ENCODE measurements around the gene TULP4.

The TULP4 gene

DNA sequence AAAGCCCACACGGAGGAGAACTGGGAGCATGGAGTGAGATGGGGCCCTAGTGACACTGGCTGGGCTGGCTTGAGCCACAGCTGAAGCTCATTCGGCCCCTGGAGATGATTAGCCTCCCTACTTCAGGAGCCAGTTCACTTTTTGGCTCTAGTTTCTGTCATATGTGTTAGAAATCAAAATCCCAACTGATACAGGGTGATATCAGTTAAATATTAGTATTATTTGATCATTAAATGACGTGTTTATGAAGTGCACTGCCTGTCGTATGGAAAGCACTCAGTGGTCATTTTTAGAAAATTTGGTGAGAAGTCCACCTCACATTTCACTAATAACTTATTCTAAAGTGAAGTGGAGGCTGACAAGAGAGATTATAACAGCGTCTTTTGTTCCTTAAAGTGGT is 59.0 kb downstream of the TULP4 start:
- Histone ChIP-seq H2BK120ac (ENCODE audit: low read depth, low read length) (no peak overlapping the region), H3K4me3 (ENCODE audit: insufficient read depth in 1 of 2, low read depth in 1 of 2, low read length in 2 of 2) (no peak overlapping the region), H2BK5ac (ENCODE audit: low read depth, low read length, poor library complexity, severe bottlenecking) (no peak overlapping the region), H3K27me3 (ENCODE audit: control insufficient read depth in 1 of 2, insufficient read depth in 1 of 2, low read length in 2 of 2) (no peaks in the 10 kb centered on the region), H3K4me2 (ENCODE audit: low read length, poor library complexity, severe bottlenecking) (no peak overlapping the region), H4K91ac (ENCODE audit: low read length) (no peak overlapping the region), H3K9me3 (ENCODE audit: control insufficient read depth, low read length) (no peaks in the 10 kb centered on the region), H3K18ac (ENCODE audit: low read depth in 1 of 2, low read length in 2 of 2) (no peak overlapping the region), H3K9ac (ENCODE audit: low read length) (no peak overlapping the region), H3K4ac (ENCODE audit: low read depth in 1 of 2, low read length in 2 of 2) (no peak overlapping the region), H4K8ac (ENCODE audit: low read length) (no peak overlapping the region), H3K36me3 (ENCODE audit: control insufficient read depth in 1 of 2, insufficient read depth in 2 of 2, low read depth in 1 of 2, low read length in 2 of 2) (peaks cover 0 to 3% of the 10 kb centered on the region in 2 experiments), H2AK5ac (ENCODE audit: low read length, severe bottlenecking) (no peak overlapping the region), H3K27ac (ENCODE audit: low read length, poor library complexity, severe bottlenecking) (no peak overlapping the region), H2BK12ac (ENCODE audit: low read length in 2 of 2) (no peak overlapping the region), H3K4me1 (ENCODE audit: control insufficient read depth, insufficient read depth, low read depth, low read length) (peaks cover 3% of the 10 kb centered on the region), H2BK15ac (ENCODE audit: low read depth, poor library complexity, severe bottlenecking) (no peak overlapping the region), H3K14ac (ENCODE audit: low read length in 2 of 2) (no peak overlapping the region), H2AFZ (ENCODE audit: low read depth, low read length) (no peak overlapping the region), H3K79me1 (replicated peaks; ENCODE audit: low read length, poor library complexity, severe bottlenecking) (peaks cover 36% of the 10 kb centered on the region), H3K23ac (ENCODE audit: low read length in 2 of 2) (no peak overlapping the region)
- DNase-seq, result no peak
- 100% methylated on average over 2 of the region's 5 CpGs for WGBS

DNA sequence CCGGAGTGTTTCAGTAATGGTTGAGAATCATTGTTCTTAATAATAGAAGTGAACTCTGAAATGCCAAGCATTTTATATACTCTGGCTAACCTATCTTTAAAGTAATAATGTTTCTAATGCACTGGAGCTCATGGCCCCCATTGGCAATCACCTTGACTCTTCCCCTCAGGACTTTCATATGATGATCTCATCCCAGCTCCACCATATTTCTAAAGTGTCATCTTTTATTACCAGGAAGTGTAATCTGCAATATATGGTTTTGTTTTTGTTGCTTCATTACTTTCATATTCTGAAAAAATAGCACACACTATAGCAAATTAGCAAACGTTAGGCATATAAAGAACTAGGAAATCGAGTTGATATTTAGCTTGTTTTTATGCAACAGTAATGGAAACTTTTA is 60.3 kb downstream of the TULP4 start:
- Histone ChIP-seq H3K9ac (ENCODE audit: low read length) (no peak overlapping the region), H3K27ac (ENCODE audit: low read length, poor library complexity, severe bottlenecking) (no peak overlapping the region)

DNA sequence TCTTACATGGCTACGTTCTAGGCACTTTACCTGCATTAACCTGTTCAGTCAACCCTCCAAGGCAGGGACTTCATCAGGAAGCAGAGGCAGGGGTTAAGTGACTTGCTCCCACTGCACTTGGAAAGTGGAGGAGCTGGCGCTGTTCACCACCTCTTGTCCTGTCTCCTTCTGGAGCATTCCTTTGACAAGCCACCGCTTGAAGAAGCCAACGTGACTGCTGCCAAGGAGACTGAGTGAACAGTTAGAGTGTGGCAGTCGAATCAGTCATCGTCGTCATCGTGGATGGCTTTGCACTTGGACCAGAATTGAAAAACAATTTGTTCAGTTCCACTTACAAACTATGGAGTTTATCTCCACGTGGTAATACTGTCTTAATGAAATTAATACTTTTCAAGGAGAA is 60.9 kb downstream of the TULP4 start:
- H3K9me3 ChIP-seq (ENCODE audit: control insufficient read depth, low read length), result no peaks in the 10 kb centered on the region
- H3K27me3 ChIP-seq (ENCODE audit: control insufficient read depth in 1 of 2, insufficient read depth in 1 of 2, low read length in 2 of 2), result no peaks in the 10 kb centered on the region
- H3K4me2 ChIP-seq (ENCODE audit: low read length, poor library complexity, severe bottlenecking), result no peak overlapping the region
- no peak overlapping the region for H3K18ac ChIP-seq (ENCODE audit: low read depth in 1 of 2, low read length in 2 of 2)
- no peak overlapping the region for H3K4me3 ChIP-seq (ENCODE audit: insufficient read depth in 1 of 2, low read depth in 1 of 2, low read length in 2 of 2)
- no peak overlapping the region for H4K91ac ChIP-seq (ENCODE audit: low read length)
- no peak overlapping the region for H3K9ac ChIP-seq (ENCODE audit: low read length)
- no peak overlapping the region for H4K8ac ChIP-seq (ENCODE audit: low read length)
- no peak overlapping the region for H3K4ac ChIP-seq (ENCODE audit: low read depth in 1 of 2, low read length in 2 of 2)
- H2BK5ac ChIP-seq (ENCODE audit: low read depth, low read length, poor library complexity, severe bottlenecking), result no peak overlapping the region
- no peak overlapping the region for H3K23ac ChIP-seq (ENCODE audit: low read length in 2 of 2)
- WGBS, result 97% methylated on average over 8 of the region's 9 CpGs
- H2BK12ac ChIP-seq (ENCODE audit: low read length in 2 of 2), result no peak overlapping the region
- no peak overlapping the region for H2AFZ ChIP-seq (ENCODE audit: low read depth, low read length)
- H3K27ac ChIP-seq (ENCODE audit: low read length, poor library complexity, severe bottlenecking), result no peak overlapping the region
- H3K36me3 ChIP-seq (ENCODE audit: control insufficient read depth in 1 of 2, insufficient read depth in 2 of 2, low read depth in 1 of 2, low read length in 2 of 2), result peaks cover 0 to 3% of the 10 kb centered on the region in 2 experiments
- H2BK15ac ChIP-seq (ENCODE audit: low read depth, poor library complexity, severe bottlenecking), result no peak overlapping the region
- peaks cover 4% of the 10 kb centered on the region for H3K4me1 ChIP-seq (ENCODE audit: control insufficient read depth, insufficient read depth, low read depth, low read length)
- no peak overlapping the region for H2AK5ac ChIP-seq (ENCODE audit: low read length, severe bottlenecking)
- peaks cover 34% of the 10 kb centered on the region for H3K79me1 ChIP-seq (replicated peaks; ENCODE audit: low read length, poor library complexity, severe bottlenecking)
- H3K14ac ChIP-seq (ENCODE audit: low read length in 2 of 2), result no peak overlapping the region
- no peak overlapping the region for H2BK120ac ChIP-seq (ENCODE audit: low read depth, low read length)
- DNase-seq, result no peak

More for the DNA sequence above, 60.3 kb downstream of the TULP4 start:
- no peak overlapping the region for H3K4me3 ChIP-seq (ENCODE audit: insufficient read depth in 1 of 2, low read depth in 1 of 2, low read length in 2 of 2)
- peaks cover 3% of the 10 kb centered on the region for H3K4me1 ChIP-seq (ENCODE audit: control insufficient read depth, insufficient read depth, low read depth, low read length)
- peaks cover 0 to 3% of the 10 kb centered on the region in 2 experiments for H3K36me3 ChIP-seq (ENCODE audit: control insufficient read depth in 1 of 2, insufficient read depth in 2 of 2, low read depth in 1 of 2, low read length in 2 of 2)
- no peak overlapping the region for H3K4ac ChIP-seq (ENCODE audit: low read depth in 1 of 2, low read length in 2 of 2)
- no peak overlapping the region for H2AK5ac ChIP-seq (ENCODE audit: low read length, severe bottlenecking)
- no peak overlapping the region for H2BK5ac ChIP-seq (ENCODE audit: low read depth, low read length, poor library complexity, severe bottlenecking)
- H2BK15ac ChIP-seq (ENCODE audit: low read depth, poor library complexity, severe bottlenecking), result no peak overlapping the region
- H3K4me2 ChIP-seq (ENCODE audit: low read length, poor library complexity, severe bottlenecking), result no peak overlapping the region
- H3K18ac ChIP-seq (ENCODE audit: low read depth in 1 of 2, low read length in 2 of 2), result no peak overlapping the region
- H4K91ac ChIP-seq (ENCODE audit: low read length), result no peak overlapping the region
- peaks cover 35% of the 10 kb centered on the region for H3K79me1 ChIP-seq (replicated peaks; ENCODE audit: low read length, poor library complexity, severe bottlenecking)
- no peak overlapping the region for H2BK120ac ChIP-seq (ENCODE audit: low read depth, low read length)
- no peak overlapping the region for H2AFZ ChIP-seq (ENCODE audit: low read depth, low read length)
- DNase-seq, result no peak
- no peak overlapping the region for H3K23ac ChIP-seq (ENCODE audit: low read length in 2 of 2)
- no peak overlapping the region for H2BK12ac ChIP-seq (ENCODE audit: low read length in 2 of 2)
- H3K14ac ChIP-seq (ENCODE audit: low read length in 2 of 2), result no peak overlapping the region
- no peaks in the 10 kb centered on the region for H3K27me3 ChIP-seq (ENCODE audit: control insufficient read depth in 1 of 2, insufficient read depth in 1 of 2, low read length in 2 of 2)
- no peak overlapping the region for H4K8ac ChIP-seq (ENCODE audit: low read length)
- no CpG with 5 or more reads among the region's 3 CpGs for WGBS
- no peaks in the 10 kb centered on the region for H3K9me3 ChIP-seq (ENCODE audit: control insufficient read depth, low read length)

DNA sequence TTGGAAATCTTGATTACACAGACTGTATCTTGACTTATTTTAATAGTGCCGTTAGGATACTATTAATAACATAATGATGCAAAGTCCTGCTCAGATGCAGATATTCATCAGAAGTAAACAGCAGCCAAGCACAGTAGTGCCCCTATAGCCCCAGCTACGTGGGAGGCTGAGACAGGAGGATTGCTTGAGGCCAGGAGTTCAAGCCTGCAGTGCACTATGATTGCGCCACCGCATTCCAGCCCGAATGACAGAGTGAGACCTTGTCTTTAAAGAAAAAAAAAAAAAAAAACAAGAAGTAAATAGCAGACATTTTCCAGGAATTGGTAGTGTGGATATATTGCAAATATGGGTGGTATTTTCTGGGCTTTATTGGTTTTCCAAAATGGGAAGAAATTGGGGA is 61.8 kb downstream of the TULP4 start:
- WGBS, result 96% methylated on average over 5 of the region's 5 CpGs
- Histone ChIP-seq H2BK120ac (ENCODE audit: low read depth, low read length) (no peak overlapping the region), H3K36me3 (ENCODE audit: control insufficient read depth in 1 of 2, insufficient read depth in 2 of 2, low read depth in 1 of 2, low read length in 2 of 2) (peaks cover 0 to 3% of the 10 kb centered on the region in 2 experiments), H2BK12ac (ENCODE audit: low read length in 2 of 2) (no peak overlapping the region), H4K91ac (ENCODE audit: low read length) (no peak overlapping the region), H2AFZ (ENCODE audit: low read depth, low read length) (no peak overlapping the region), H2AK5ac (ENCODE audit: low read length, severe bottlenecking) (no peak overlapping the region), H3K23ac (ENCODE audit: low read length in 2 of 2) (no peak overlapping the region), H3K4me2 (ENCODE audit: low read length, poor library complexity, severe bottlenecking) (no peak overlapping the region), H3K79me1 (replicated peaks; ENCODE audit: low read length, poor library complexity, severe bottlenecking) (peaks cover 35% of the 10 kb centered on the region), H3K14ac (ENCODE audit: low read length in 2 of 2) (no peak overlapping the region), H3K4me1 (ENCODE audit: control insufficient read depth, insufficient read depth, low read depth, low read length) (peaks cover 4% of the 10 kb centered on the region), H3K18ac (ENCODE audit: low read depth in 1 of 2, low read length in 2 of 2) (no peak overlapping the region), H2BK5ac (ENCODE audit: low read depth, low read length, poor library complexity, severe bottlenecking) (no peak overlapping the region), H3K27ac (ENCODE audit: low read length, poor library complexity, severe bottlenecking) (no peak overlapping the region), H4K8ac (ENCODE audit: low read length) (no peak overlapping the region), H3K27me3 (ENCODE audit: control insufficient read depth in 1 of 2, insufficient read depth in 1 of 2, low read length in 2 of 2) (no peaks in the 10 kb centered on the region), H3K9ac (ENCODE audit: low read length) (no peak overlapping the region), H2BK15ac (ENCODE audit: low read depth, poor library complexity, severe bottlenecking) (no peak overlapping the region), H3K4me3 (ENCODE audit: insufficient read depth in 1 of 2, low read depth in 1 of 2, low read length in 2 of 2) (no peak overlapping the region), H3K4ac (ENCODE audit: low read depth in 1 of 2, low read length in 2 of 2) (no peak overlapping the region), H3K9me3 (ENCODE audit: control insufficient read depth, low read length) (no peaks in the 10 kb centered on the region)
- DNase-seq, result peak; percentile 51
